Fibroblast of skin of left quadriceps (primary cell): ENCODE measurements around the gene SLC29A1.

Experiments
- DNase-seq, 2 experiments: peaks; one replicate each; pipeline ENCODE4 v3.0.0-alpha.2; 2013; ENCODE audit warnings: low read depth in 2 of 2

The SLC29A1 gene

GRCh38 chr6:44255105-44255808 lies 31.9 kb downstream of the SLC29A1 start:
- no peak for DNase-seq

GRCh38 chr6:44255871-44256774 lies 32.7 kb downstream of the SLC29A1 start:
- DNase-seq: no peak

- no peak for DNase-seq
Observed at GRCh38 chr6:44256775-44257024, 33.3 kb downstream of the SLC29A1 start.

GRCh38 chr6:44257025-44257752 lies 33.8 kb downstream of the SLC29A1 start, which contains the start of gene SLC35B2:
Gene SLC35B2 (minus strand): TSS chr6:44257528. CDS start chr6:44257410, 118 bp downstream.
- peak in 1 of 2 experiments; percentile 33 for DNase-seq

GRCh38 chr6:44257753-44258324 lies 34.4 kb downstream of the SLC29A1 start:
- DNase-seq: no peak

GRCh38 chr6:44258325-44258863 lies 35.0 kb downstream of the SLC29A1 start:
- DNase-seq: no peak

- no peak for DNase-seq
Observed at GRCh38 chr6:44258921-44259320, 35.5 kb downstream of the SLC29A1 start.

GRCh38 chr6:44260011-44260410 lies 36.6 kb downstream of the SLC29A1 start:
- no peak for DNase-seq

GRCh38 chr6:44260451-44261297 lies 37.3 kb downstream of the SLC29A1 start:
- DNase-seq: no peak

- DNase-seq: no peak
Observed at GRCh38 chr6:44261581-44261980, 38.2 kb downstream of the SLC29A1 start.

- DNase-seq: no peak
Observed at GRCh38 chr6:44262467-44263353, 39.3 kb downstream of the SLC29A1 start.

GRCh38 chr6:44263354-44264100 lies 40.1 kb downstream of the SLC29A1 start:
- DNase-seq: no peak

- no peak for DNase-seq
Observed at GRCh38 chr6:44264154-44265006, 41.0 kb downstream of the SLC29A1 start.

GRCh38 chr6:44265007-44265721 lies 41.8 kb downstream of the SLC29A1 start, which contains the start of gene NFKBIE:
Gene NFKBIE (minus strand): TSS chr6:44265551. CDS start chr6:44265346, 205 bp downstream.
- peak; percentile 66 for DNase-seq

GRCh38 chr6:44265722-44266233 lies 42.4 kb downstream of the SLC29A1 start:
- no peak for DNase-seq

GRCh38 chr6:44266347-44266746 lies 43.0 kb downstream of the SLC29A1 start:
- no peak for DNase-seq

- DNase-seq: no peak
Observed at GRCh38 chr6:44267252-44267651, 43.9 kb downstream of the SLC29A1 start.
